ENCODE results near the gene DDX10.

The DDX10 gene

DNA sequence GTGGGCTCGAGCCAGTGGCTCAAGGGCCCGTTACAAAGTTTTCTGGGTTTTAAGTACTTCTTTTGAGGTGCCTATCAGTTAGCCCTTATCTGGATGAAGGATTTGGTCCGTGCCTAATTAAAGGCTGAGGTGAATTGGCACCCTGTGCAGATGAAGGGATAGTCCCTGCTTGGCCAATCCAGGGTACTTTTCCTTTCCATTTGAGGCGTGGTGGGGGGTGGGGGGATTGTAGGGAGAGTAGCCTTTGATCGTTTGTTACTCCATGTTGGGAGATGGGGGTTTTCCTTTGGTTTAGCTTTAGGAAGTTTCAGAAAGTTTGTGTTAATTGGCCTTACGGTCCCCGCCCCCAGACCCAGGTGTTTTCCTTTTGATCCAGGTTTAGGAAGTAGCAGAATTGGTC, 170.8 kb downstream of the DDX10 start:
- no peak for DNase-seq

DNA sequence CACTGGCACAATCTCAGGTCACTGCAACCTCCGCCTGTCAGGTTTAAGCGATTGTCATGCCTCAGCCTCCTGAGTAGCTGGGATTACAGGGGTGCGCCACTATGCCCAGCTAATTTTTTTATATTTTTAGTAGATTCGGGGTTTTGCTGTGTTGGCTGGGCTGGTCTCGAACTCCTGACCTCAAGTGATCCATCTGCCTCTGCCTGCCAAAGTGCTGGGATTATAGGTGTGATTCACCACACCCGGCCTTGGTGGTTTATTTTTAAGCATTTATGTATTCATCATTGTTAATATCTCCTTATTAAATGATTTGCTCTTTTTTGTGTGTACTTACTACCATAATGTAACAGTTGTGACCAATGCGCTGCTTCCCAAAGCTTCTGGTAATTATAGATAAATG, 171.7 kb downstream of the DDX10 start:
- DNase-seq: no peak

DNA sequence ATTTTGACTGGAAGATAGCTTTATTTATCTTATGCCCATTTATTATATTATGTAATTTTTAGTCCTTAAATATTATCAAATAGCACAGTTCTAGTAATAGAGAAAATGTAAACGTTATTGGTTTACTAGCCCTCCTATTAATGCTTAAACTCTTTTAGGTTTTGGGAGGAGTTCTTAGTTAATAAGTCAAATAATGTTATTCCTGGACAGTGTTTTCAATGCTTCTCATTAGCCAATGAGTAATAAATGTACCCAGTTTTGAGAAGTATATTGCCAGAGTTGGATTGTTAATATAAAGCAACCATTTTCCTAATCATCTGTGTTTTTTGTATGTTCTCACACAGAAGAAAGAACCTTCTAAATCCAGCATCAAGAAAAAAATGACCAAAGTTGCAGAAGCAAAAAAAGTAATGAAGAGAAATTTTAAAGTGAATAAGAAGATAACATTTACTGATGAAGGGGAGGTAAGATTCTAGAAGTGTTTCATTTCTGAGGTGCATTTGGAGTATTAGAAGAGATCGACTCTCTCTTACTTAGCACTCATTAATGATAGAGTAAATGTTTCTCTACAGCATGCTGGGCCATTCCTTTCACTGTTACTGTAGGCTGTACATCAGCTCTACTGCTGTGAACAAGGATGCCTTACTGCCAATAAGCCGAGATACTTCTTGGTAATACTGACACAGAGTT, 173.4 kb downstream of the DDX10 start:
- no peak for DNase-seq

DNA sequence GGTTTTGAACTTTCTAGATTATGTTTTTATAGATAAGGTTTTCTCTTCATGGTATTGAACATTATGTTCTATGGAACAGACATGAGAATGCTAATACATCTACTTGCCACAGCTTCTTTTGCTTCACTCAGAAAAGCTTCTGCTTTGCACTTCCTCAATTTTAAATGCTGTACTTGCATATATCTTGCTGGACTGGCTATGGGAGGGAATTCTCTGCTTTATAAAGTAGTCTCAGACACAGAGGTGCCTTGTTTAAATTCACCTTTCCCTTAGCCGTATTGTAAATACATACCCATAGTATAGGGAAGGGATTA, 173.9 kb downstream of the DDX10 start:
- no peak for DNase-seq

DNA sequence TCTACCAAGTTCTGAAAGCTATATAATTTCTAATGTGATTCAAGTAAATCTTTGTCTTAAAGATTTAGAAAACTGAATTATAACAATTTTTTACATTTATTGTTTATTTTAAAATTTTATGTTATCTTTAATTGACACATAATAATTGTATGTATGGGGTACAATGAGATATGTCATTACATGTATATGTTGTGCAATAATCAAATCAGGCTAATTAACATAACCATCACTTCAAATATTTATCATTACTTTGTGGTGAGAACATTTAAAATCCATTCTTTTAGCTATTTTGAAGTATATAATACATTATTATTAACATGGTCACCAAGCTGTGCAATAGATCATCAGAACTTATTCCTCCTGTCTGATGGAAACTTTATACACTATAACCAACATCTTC, 181.1 kb downstream of the DDX10 start:
- DNase-seq: no peak

DNA sequence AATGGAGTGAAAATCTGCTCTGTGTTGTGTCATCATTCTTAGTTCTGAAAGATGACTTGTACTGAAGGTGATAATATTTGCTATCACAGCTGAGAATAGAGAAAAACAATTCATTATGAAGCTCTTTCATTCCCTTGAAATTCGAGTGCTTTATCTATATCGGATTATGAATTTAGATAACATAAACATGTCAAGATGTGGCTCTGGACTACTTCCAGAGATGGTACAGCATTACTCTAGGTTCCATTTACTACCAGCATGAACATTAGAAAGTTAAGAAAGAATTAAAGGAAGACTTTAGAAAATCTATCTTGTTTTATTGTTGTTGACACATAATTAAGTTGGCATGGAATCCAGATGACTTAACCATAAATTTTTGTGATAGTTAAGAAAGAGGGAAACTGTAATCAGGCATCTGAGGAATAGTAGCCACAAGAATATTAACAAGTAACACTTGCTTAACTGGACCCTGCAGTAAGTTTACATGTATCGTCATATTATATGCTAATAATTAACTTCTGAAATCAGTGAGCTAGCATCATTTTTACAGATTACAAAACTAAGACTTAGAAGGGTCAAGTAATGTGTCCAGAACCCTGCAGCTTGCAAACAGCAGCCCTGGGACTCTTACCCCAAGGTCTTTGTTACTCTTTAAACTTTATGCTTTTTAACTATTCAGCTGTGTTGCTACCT, 182.6 kb downstream of the DDX10 start:
- DNase-seq: no peak

DNA sequence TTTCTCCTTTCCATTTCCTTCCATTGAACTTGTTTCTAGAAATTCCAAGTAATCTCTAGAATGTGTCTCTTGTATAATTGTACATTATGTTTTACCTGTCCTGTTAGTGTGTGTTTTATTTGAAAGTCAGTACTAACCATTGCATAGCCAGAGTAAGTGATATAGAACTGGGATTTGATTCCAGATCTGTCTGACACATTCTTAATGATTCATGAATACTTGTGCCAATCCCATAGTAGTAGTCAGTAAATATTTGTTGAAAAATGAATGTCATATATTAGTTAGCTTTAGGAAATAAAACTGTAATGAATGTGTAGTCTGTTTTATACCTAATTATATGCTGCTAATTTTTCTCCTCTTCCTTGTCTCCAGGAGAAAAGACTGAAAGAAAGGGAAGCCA, 186.9 kb downstream of the DDX10 start:
- no peak for DNase-seq

DNA sequence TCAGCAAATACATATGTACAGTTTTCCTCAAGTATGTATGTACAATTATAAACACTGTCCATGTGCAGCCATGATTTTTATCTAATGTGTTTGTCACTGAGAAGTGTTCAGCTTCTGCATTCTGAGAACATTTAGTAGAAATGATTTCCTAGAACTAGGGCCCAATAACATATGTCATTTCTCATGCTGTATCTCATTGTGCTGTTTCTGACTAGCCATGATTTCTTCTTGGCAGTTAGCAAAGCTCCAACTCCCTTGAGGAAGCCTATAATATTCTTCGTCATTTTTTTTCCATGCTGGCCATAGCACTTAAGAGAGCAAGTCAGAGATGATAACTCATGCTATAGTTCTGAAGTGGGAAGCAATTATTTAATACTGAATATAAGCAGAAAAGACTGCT, 187.8 kb downstream of the DDX10 start:
- DNase-seq: no peak

DNA sequence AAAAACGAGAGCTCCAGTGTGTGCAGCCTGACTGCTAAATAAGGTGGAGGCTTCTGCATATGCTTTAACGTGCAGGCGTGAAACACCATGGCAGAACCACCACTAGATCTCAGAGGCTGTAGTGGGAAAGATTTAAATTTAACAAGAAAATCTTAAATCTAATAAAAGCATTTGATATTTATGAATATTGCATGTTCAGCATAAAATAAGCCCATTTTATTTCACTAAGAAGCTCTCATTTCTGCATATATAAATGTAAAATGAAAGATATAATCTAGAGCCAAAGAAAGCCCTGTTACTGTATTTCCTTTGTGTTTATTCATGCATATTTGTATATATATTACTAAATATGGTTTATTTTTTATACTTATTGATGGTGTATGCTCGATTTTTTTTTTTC, 188.3 kb downstream of the DDX10 start:
- DNase-seq: no peak

DNA sequence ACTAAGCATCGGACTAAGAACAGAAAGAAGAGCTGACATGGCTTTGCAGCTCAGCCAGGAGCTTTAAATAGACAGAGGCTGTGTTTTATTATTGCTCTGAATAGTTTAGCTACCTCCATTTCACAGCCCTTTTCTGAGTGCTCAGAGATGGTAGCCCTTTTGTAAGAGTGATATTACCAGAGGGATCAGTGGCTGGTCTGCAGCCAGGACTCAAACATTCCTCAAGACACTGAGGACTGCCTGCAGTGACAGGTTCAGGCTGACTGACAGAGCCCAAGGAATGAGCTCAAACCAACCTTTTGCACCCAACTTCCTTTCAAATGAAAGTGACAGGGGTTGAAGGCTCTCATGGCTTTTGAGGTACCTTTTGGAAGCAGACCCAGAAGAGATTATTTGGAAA, 189.0 kb downstream of the DDX10 start:
- DNase-seq: no peak

DNA sequence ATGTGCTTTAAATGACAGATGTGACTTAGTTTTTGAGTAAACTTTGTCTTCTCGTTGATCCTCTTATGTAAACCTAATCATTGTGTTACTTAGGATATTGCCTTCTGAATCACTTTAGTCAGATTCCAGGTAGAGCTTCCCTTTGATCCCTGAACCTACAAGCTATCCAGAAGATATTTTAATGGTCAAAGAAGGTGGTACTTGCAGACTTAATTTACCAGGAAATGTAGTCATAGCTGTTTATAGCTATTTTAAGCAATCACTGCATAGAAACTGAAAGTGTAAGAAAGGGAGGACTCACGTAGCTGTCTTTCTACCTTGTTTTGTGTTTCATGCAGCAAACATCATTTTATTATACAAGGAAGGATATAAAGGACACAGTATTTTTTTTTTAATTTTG, 189.5 kb downstream of the DDX10 start:
- no peak for DNase-seq

DNA sequence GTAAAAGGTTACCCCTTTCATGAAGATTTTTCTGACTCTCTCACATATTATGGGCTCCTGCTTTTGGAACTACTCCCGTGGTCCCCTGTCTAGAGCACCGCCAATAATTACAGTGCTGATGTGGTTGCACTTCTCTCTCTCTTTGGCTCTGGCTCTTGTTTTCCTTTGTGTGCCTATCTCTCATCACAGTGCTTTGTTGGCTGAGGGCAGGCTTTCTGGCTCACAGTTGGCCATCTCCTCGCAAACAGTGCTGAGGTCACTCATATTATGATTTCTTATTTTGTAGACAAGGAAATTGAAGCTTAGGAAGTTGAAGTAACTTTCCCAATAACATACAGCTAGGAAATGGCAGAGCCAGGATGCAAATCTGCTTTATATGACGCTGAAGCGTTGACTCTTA, 192.5 kb downstream of the DDX10 start:
- no peak for DNase-seq

DNA sequence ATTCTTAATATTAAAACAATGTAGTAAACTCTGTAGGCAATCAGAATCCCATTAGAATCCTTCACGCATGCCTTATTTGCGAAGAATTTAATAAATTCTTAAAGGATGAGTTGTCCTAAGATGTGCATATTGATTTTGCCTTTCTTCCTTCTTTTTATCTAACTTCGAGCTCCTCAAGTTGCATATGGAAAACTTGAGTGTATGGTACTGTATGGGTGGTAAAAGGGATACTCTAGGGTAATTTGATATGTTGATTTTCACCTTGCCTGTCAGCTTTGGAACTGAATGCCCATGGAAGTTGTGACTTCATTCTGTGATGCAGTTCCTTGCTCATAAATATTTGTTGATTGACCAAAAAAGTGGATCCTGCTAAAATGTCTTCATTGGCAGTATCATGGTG, 193.8 kb downstream of the DDX10 start:
- no peak for DNase-seq

DNA sequence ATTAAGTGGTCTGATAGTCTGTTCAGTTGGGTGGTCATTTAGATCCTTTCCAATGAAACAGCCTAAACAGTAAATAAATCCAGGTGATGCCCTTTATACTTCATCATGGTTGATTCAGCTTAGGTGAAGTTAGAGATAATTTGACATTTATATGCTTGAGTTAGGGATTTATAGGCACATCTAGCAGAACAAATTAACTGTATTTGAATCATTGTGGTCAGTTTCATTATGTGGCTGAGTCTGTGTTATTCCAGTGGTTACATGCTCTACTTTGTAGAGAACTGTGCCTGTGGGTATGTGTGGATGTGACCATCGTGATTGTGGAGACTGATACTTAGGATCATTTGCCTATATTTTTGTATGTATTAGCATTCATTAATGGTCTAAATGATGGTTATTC, 194.6 kb downstream of the DDX10 start:
- DNase-seq: no peak

DNA sequence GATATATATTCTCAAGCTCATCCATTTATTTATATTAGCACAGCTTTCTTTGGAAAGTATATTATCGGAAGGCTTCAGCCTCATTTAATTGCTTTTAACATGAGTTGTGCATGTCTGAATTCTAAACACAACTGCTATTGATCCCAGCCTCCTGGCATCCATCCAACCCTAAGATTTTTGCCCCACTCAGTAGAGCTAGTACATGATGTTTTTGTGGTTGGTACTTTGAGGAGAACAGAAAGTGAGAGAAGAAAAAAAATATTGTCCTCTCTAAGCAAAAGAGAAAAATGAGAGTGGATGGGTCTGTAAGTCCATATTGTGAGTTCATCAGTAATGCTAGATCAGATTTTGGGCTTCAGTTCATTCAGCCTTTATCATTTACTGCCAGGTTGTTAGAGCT, 198.7 kb downstream of the DDX10 start:
- DNase-seq: no peak

DNA sequence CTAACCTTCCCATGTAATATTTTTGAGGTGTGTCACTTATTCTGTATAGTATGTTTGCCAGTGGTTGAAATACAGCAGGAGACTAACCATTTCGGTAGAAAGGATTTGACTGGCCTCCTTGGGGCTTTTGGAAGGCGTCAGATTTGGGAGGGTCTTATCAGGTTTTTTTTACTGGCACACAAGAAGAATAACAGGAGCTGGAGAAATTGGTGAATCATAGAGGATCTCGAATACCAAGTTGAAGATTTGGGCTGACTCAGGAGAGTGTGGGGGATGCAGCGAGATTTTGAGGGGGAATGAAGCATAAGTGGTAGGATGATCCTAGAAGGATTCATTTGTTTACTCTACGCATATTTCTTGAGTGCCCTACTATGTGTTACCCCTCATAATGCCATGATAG, 200.5 kb downstream of the DDX10 start:
- no peak for DNase-seq

DNA sequence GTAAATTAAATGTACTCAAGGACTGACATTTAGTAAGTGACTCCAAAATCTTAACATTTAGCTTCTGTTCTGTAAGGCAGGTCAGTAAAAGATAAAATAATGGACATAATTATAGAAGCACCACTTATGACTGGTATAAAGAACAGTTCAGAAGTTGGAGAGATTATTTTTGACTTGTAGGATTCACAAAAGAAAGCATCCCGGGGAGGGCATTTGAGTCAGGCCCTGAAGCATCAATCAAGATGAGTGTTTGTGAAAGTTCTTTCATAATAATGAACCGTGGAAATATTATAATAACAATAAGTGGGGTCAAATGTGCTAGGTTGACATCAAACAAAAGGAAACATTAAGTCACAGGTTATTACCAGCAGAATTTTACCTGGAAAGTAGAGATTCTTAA, 201.9 kb downstream of the DDX10 start:
- no peak for DNase-seq

DNA sequence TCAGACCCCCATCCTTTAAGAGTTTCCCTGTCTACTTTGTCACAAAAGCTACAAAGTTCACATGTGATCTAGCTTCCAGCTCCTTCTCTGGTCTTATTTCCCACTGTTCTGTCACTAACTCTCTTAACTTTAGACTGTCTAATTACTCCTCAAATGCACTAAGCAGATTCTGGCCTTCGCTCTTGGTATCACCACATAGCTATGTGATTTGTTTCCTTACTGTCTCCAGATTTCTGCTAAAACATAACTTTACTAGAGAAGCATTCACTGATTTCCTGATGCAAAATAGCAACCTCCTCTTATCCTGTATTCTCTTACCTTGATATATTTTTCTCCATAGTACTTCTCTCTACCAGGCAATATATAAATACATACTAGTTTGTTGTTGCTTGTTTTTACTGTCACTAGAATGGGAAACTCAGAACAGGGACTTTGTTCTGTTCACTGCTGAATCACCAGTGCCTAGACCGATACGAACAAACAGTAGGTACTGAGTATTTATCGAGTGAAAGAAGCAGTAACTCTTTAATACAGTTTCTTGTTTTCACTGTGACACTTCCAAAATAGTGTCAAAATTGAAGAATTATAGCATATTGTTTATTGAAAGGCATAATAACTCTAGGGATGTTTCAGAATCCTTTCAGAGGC, 205.6 kb downstream of the DDX10 start:
- no peak for DNase-seq

DNA sequence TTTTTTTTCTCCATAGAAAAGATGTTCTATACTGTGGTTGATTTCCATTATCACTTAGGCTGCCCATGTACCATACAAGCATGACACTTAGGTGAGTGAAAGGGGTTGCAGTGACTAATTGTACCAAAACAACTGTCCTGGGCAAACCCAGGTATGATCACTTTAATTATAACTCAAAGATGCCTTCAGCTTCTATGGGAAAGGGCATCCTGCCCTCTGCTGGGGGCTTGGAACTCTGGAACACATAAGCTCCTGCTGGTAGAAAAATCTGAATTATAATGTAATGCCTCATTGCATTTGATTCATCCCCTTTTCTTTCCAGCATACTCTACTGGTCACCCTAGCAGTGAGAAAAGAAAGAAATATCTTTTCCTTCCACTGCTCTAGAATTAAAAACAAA, 206.3 kb downstream of the DDX10 start:
- DNase-seq: no peak

DNA sequence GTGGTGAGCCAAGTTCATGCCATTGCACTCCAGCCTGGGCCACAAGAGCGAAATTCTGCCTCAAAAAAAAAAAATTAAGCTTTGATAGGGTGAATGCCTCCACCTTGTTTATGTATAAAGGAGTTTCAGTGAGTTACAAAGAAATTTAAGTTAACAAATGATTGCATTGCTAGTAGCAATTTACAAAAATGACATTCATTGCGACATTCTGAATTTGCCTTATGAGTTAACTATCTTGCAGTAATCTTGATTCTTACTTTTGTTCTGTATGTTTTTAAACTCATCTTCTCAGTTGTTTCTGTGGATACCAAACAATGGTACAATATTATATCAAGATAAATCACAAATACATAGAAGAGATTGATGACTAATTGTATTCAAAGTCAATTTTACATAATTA, 207.0 kb downstream of the DDX10 start:
- no peak for DNase-seq

DNA sequence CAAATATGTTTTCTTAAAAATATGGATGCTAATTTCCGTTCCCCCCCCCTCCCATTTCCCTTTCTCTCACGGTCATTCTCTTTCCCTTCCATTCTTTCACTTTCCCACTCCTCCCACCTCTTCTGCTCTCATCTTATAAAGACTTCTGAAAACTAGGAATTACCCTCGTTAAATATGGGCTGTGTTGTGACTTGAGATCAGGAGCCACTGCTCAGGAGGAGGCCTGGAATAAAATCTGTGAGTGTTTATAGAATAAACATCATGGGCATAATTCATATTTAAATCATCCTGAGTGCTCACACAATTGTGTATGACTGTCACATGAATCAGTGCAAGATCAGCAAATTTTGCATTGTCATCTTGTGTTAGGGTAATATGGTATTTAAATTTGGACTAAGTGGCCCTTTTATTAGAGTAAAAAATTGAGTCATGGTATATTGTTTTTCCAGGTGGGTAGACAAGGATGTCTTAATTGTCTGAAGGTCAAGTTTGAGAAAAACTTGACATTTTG, 208.0 kb downstream of the DDX10 start:
- DNase-seq: no peak

DNA sequence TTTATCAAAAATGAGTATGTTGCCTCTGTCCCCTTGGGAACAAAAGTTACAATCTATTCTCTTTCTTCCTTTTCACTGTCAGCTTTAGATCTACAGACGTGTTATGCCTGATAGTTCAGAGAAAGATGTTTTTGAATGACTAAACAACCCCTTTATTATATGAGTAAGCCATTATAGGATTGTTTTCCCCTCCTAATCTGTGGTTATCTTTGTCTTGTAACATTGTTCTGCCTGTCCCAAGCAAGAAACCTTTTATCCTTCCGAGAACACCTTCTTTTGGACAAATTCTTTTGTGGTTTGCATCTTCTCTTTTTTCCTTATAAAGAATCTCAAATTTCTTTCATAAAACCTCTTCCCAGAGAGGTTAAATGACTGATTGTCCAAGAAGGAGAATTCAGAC, 208.4 kb downstream of the DDX10 start:
- no peak for DNase-seq

DNA sequence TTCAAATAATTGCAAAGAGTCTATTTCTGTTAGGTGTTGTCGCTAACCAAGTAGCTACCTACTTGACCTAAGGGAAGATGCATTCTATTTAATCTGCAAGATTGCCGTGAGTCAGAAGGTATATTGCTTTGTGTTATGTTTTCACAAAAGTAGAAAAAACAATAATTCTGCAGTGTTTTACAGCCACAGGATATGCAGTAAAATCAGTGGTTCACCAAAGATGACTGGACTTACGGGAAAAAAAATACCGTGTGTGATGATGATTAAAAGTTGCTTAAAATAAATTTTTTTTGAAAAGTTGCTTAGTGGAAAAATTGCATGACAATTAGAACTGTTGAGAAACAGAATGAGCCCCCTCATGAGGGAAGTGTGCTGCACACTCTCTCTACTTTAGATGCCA, 209.1 kb downstream of the DDX10 start:
- no peak for DNase-seq

DNA sequence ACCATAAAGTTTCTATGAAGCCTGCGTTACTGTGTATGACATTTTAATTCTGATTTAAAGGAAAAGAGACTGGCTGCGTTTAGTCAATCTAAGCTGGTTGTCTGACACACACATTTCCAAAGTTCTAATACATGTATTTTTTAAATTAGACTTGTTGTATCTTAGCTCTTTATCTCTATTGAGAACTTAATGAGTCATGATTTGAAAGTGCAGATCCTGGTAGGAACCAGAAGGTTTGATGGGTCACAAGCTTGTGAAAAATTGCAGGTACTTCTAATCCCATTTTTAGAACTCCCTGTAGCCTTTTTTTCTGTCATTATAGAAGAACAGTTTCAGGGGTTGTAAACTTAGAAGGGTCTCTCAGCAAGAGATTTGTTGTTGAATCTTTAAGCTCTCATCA, 210.3 kb downstream of the DDX10 start:
- no peak for DNase-seq

DNA sequence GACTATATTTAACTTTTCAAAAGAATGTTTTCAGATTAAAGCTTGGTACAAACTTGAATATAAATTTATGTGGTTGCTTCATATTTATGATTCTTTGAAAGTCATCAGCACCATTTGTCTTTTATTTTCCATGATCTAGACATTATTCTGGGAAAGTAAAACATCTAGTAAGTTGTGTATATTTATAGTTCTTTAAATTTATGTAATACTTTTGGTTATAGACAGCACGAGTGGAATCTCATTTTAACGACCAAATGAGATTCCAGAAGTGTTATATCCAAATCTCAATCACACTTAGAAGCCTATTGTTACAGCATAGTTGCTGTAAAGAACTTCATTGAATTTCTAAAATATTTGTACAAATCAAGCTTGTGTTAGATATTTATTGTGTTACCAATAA, 212.3 kb downstream of the DDX10 start:
- no peak for DNase-seq
